HG03469 (cell line): ENCODE data around the gene COL28A1.

ENCODE experiments used
- ATAC-seq: cut with Tn5 transposase; IDR thresholded peaks from one replicate; pipeline ENCODE4 v1.9.1; 2021; ENCODE audit warnings: mild to moderate bottlenecking, moderate library complexity, moderate number of reproducible peaks; ENCODE audit not compliant: unreplicated experiment

Gene COL28A1

GRCh38 chr7:7347045-7347444 lies 188.6 kb downstream of the COL28A1 start:
- no peak for ATAC-seq

GRCh38 chr7:7344583-7344982 lies 191.1 kb downstream of the COL28A1 start:
- no peak for ATAC-seq

GRCh38 chr7:7335909-7336308 lies 199.8 kb downstream of the COL28A1 start:
- ATAC-seq: no peak

- no peak for ATAC-seq
These were observed 200.5 kb downstream of the COL28A1 start for GRCh38 chr7:7335215-7335614.

GRCh38 chr7:7333610-7334009 lies 202.1 kb downstream of the COL28A1 start:
- ATAC-seq: no peak

- ATAC-seq: no peak
These were observed 204.2 kb downstream of the COL28A1 start for GRCh38 chr7:7331523-7331922.

GRCh38 chr7:7330997-7331396 lies 204.7 kb downstream of the COL28A1 start:
- ATAC-seq: no peak

GRCh38 chr7:7329326-7329725 lies 206.3 kb downstream of the COL28A1 start:
- no peak for ATAC-seq

- no peak for ATAC-seq
These were observed 208.2 kb downstream of the COL28A1 start for GRCh38 chr7:7327423-7327822.

GRCh38 chr7:7324698-7325097 lies 211.0 kb downstream of the COL28A1 start:
- ATAC-seq: no peak

- ATAC-seq: no peak
These were observed 211.8 kb downstream of the COL28A1 start for GRCh38 chr7:7323921-7324320.

- peak; percentile 68 for ATAC-seq
These were observed 212.3 kb downstream of the COL28A1 start for GRCh38 chr7:7323352-7323751.

- peak; percentile 88 for ATAC-seq
These were observed 214.0 kb downstream of the COL28A1 start for GRCh38 chr7:7321681-7322080.

GRCh38 chr7:7318601-7319000 lies 217.1 kb downstream of the COL28A1 start:
- ATAC-seq: no peak

- no peak for ATAC-seq
These were observed 217.8 kb downstream of the COL28A1 start for GRCh38 chr7:7317850-7318249.

GRCh38 chr7:7315851-7316250 lies 219.8 kb downstream of the COL28A1 start:
- ATAC-seq: no peak

GRCh38 chr7:7312323-7312722 lies 223.3 kb downstream of the COL28A1 start:
- ATAC-seq: no peak

- ATAC-seq: no peak
These were observed 224.7 kb downstream of the COL28A1 start for GRCh38 chr7:7311001-7311400.

- ATAC-seq: no peak
These were observed 226.5 kb downstream of the COL28A1 start for GRCh38 chr7:7309203-7309602.
